ENCODE results near the gene MAP4. TPM values are rescaled to one million over a fixed set of nuclear protein-coding genes. Genes with fewer than 3 reads are reported as not detected.

MAP4 gene
- total RNA-seq, 1 experiment from 2014 or later = 55.2 TPM

GRCh38 chr3:47817609-47818008 is 198.6 kb downstream of the MAP4 start:
- in situ Hi-C loops (cut with HindIII; ENCODE audit: low sequenced_read_pairs) = no loop called here
- no peak for DNase-seq (ENCODE audit: low spot score)

- in situ Hi-C loops (cut with HindIII; ENCODE audit: low sequenced_read_pairs) = no loop called here
- DNase-seq (ENCODE audit: low spot score) = no peak
Measured at GRCh38 chr3:47813551-47814177, 202.6 kb downstream of the MAP4 start.

GRCh38 chr3:47804577-47804976 is 211.6 kb downstream of the MAP4 start:
- no peak for DNase-seq (ENCODE audit: low spot score)
- in situ Hi-C loops (cut with HindIII; ENCODE audit: low sequenced_read_pairs) = no loop called here

GRCh38 chr3:47803480-47804025 is 212.7 kb downstream of the MAP4 start:
- in situ Hi-C loops (cut with HindIII; ENCODE audit: low sequenced_read_pairs) = no loop called here
- no peak for DNase-seq (ENCODE audit: low spot score)

- in situ Hi-C loops (cut with HindIII; ENCODE audit: low sequenced_read_pairs) = no loop called here
Measured at GRCh38 chr3:47802734-47803479, 213.3 kb downstream of the MAP4 start, which contains the start of gene DHX30. DHX30 (plus strand) TSS chr3:47803138; CDS start chr3:47810684, 7,546 bp downstream.

More at GRCh38 chr3:47802734-47803479, 213.3 kb downstream of the MAP4 start, which contains the start of gene DHX30:
- DNase-seq (ENCODE audit: low spot score) = peak; percentile 87

Other genes starting within 250 kb of the MAP4 start
- gene SMARCC1, start 234.5 kb downstream of the MAP4 start, total RNA-seq (2014; rRNA removed; shearing (Covaris generic)) = 44.6 and 63.4 TPM in 2 replicates
- 142 and 168 TPM in 2 replicates for gene DHX30, start 213.3 kb downstream of the MAP4 start, total RNA-seq (2014; rRNA removed; shearing (Covaris generic))
- 42.5 and 45.4 TPM in 2 replicates for gene CDC25A, start 172.0 kb upstream of the MAP4 start, total RNA-seq (2014; rRNA removed; shearing (Covaris generic))
- not detected in 2 replicates for gene CAMP, start 207.1 kb upstream of the MAP4 start, total RNA-seq (2014; rRNA removed; shearing (Covaris generic))
- gene ZNF589, start 224.7 kb upstream of the MAP4 start, total RNA-seq (2014; rRNA removed; shearing (Covaris generic)) = 8.1 and 14.8 TPM in 2 replicates